Measurements from ENCODE around the gene SAP30BP. TPM values are rescaled to one million over a fixed set of nuclear protein-coding genes. Genes with fewer than 3 reads are reported as not detected.
"Not testable (repeated sequence)": the region's sequence is repeated elsewhere in the genome, so short reads cannot be mapped to it uniquely, and the experiment has no call there.

Gene SAP30BP
- total and polyA plus RNA-seq, 2 donors (not counting 3 experiments of a cell fraction or from before 2014, with no cell fraction given) = 116 to 151 TPM

- TF ChIP-seq POLR2AphosphoS5 (IDR thresholded peaks at IDR 0.05; ENCODE audit: insufficient read depth, low read depth, low read length) = no peak
- TF ChIP-seq POLR2A (IDR thresholded peaks at IDR 0.05; ENCODE audit: low read depth, low read length) = no peak
- no peak for TF ChIP-seq MAX (IDR thresholded peaks at IDR 0.05; ENCODE audit: insufficient read depth, insufficient read length)
- TF ChIP-seq EZH2 (IDR thresholded peaks at IDR 0.05; ENCODE audit: borderline replicate concordance, low read depth, low read length, severe bottlenecking) = no peak
- no peak for TF ChIP-seq CTCF (IDR thresholded peaks at IDR 0.05; ENCODE audit: extremely low read depth in 1 of 2, insufficient read depth in 1 of 2, low read depth in 1 of 2, low read length in 2 of 2)
- TF ChIP-seq MYC (IDR thresholded peaks at IDR 0.05; ENCODE audit: low read depth, low read length) = no peak
- no peak for TF ChIP-seq FOS (IDR thresholded peaks at IDR 0.05; ENCODE audit: borderline replicate concordance, insufficient read depth, low read length)
- TF ChIP-seq GATA2 (IDR thresholded peaks at IDR 0.05; ENCODE audit: insufficient read depth, insufficient read length, low read depth, low read length) = no peak
- TF ChIP-seq JUN (IDR thresholded peaks at IDR 0.05; ENCODE audit: borderline replicate concordance, insufficient read depth, insufficient read length, low read depth) = no peak
- Histone ChIP-seq H3K4me2 (ENCODE audit: insufficient read depth, low read length) (no peak overlapping the region), H3K79me2 (ENCODE audit: control insufficient read depth, insufficient read depth, low read length) (no peaks in the 10 kb centered on the region), H2AFZ (ENCODE audit: low read depth, low read length) (no peak overlapping the region), H4K20me1 (replicated peaks; ENCODE audit: control insufficient read depth, extremely low read depth, insufficient read depth, low read length) (no peaks in the 10 kb centered on the region), H3K9me3 (replicated peaks; ENCODE audit: control insufficient read depth, insufficient read depth, low read length) (no peaks in the 10 kb centered on the region), H3K9ac (replicated peaks; ENCODE audit: extremely low read depth, insufficient read depth, low read length) (no peak overlapping the region), H3K4me1 (ENCODE audit: control insufficient read depth, extremely low read depth, insufficient read depth, low read length) (peaks cover 12% of the 10 kb centered on the region), H3K9me1 (replicated peaks; ENCODE audit: control insufficient read depth, extremely low read depth, insufficient read depth, low read length) (no peaks in the 10 kb centered on the region), H3K27ac (ENCODE audit: insufficient read depth, low read depth, low read length) (no peak overlapping the region), H3K27me3 (ENCODE audit: control insufficient read depth in 2 of 2, insufficient read depth in 2 of 2, low read length in 2 of 2) (no peaks in the 10 kb centered on the region), H3K4me3 (replicated peaks in 1 of 3; ENCODE audit: insufficient read depth in 1 of 3, low read depth in 1 of 3, low read length in 3 of 3) (no peak overlapping the region), H3K36me3 (ENCODE audit: control insufficient read depth in 2 of 2, extremely low read depth in 1 of 2, insufficient read depth in 2 of 2, low read length in 2 of 2) (no peaks in the 10 kb centered on the region)
- ChIA-PET CTCF (interaction anchor here (6.8 to 16.3 kb wide), 2 partner anchors 13 to 110 kb away, joined by 446 to 625 read pairs; a partner anchor contains a TSS), POLR2A (no interaction called here)
- dilution Hi-C loops (cut with MboI; ENCODE audit: extremely low pct_ligation_motif_present, low sequenced_read_pairs) = no loop called here
- BruUV-seq (replicated peaks) = no TSS peak
- intact Hi-C loops (cut with micrococcal nuclease) = no loop called here
- DNase-seq (ENCODE audit: low read depth, low spot score) (no peak), FAIRE-seq (no peak)
Measured at GRCh38 chr17:75637551-75637950, 29.6 kb upstream of the SAP30BP start.

GRCh38 chr17:75638039-75638438 is 29.1 kb upstream of the SAP30BP start:
- H4K20me1 ChIP-seq (replicated peaks; ENCODE audit: control insufficient read depth, extremely low read depth, insufficient read depth, low read length); intact Hi-C loops (cut with micrococcal nuclease); H3K4me2 ChIP-seq (ENCODE audit: insufficient read depth, low read length); FAIRE-seq; POLR2A ChIA-PET; H3K9me3 ChIP-seq (replicated peaks; ENCODE audit: control insufficient read depth, insufficient read depth, low read length); H3K9me1 ChIP-seq (replicated peaks; ENCODE audit: control insufficient read depth, extremely low read depth, insufficient read depth, low read length); H3K27ac ChIP-seq (ENCODE audit: insufficient read depth, low read depth, low read length); H3K79me2 ChIP-seq (ENCODE audit: control insufficient read depth, insufficient read depth, low read length); dilution Hi-C loops (cut with MboI; ENCODE audit: extremely low pct_ligation_motif_present, low sequenced_read_pairs); H3K9ac ChIP-seq (replicated peaks; ENCODE audit: extremely low read depth, insufficient read depth, low read length); DNase-seq (ENCODE audit: low read depth, low spot score); H3K27me3 ChIP-seq (ENCODE audit: control insufficient read depth in 2 of 2, insufficient read depth in 2 of 2, low read length in 2 of 2); BruUV-seq (replicated peaks); H2AFZ ChIP-seq (ENCODE audit: low read depth, low read length); H3K36me3 ChIP-seq (ENCODE audit: control insufficient read depth in 2 of 2, extremely low read depth in 1 of 2, insufficient read depth in 2 of 2, low read length in 2 of 2); H3K4me3 ChIP-seq (replicated peaks in 1 of 3; ENCODE audit: insufficient read depth in 1 of 3, low read depth in 1 of 3, low read length in 3 of 3): not testable (repeated sequence)
- H3K4me1 ChIP-seq (ENCODE audit: control insufficient read depth, extremely low read depth, insufficient read depth, low read length) = peaks cover 11% of the 10 kb centered on the region
- CTCF ChIA-PET = interaction anchor here (0.7 to 16.3 kb wide), 4 partner anchors 12 to 109 kb away, joined by 3 to 625 read pairs (median 225); a partner anchor contains a TSS

Measured in endothelial cell of umbilical vein (primary cell).